NCI-H146 treated with DMSO at 0.1 percent for 48 hours (cell line): ENCODE results near the gene LRRC14B.

ENCODE experiments used
- DNase-seq: peaks from one replicate; lab custom pipeline; 2025; ENCODE audit not compliant: unreplicated experiment; lab: John Stamatoyannopoulos, UW

LRRC14B gene

GRCh38 chr5:191036-191948 is at the start of gene LRRC14B:
LRRC14B (plus strand) TSS chr5:191495; CDS start chr5:191539, 44 bp downstream.
- peak; percentile 54 for DNase-seq

GRCh38 chr5:141761-142160 is 49.5 kb upstream of the LRRC14B start:
- no peak for DNase-seq

- DNase-seq: no peak
Observed at GRCh38 chr5:142246-142810, 49.0 kb upstream of the LRRC14B start.

GRCh38 chr5:143041-143440 is 48.3 kb upstream of the LRRC14B start:
- no peak for DNase-seq

GRCh38 chr5:144941-145340 is 46.4 kb upstream of the LRRC14B start:
- DNase-seq: no peak

GRCh38 chr5:145585-146323 is 45.5 kb upstream of the LRRC14B start:
- DNase-seq: no peak

- DNase-seq: no peak
Observed at GRCh38 chr5:147751-148150, 43.5 kb upstream of the LRRC14B start.

GRCh38 chr5:149745-150485 is 41.4 kb upstream of the LRRC14B start:
- DNase-seq: no peak

GRCh38 chr5:150746-151145 is 40.5 kb upstream of the LRRC14B start:
- no peak for DNase-seq

GRCh38 chr5:152077-152476 is 39.2 kb upstream of the LRRC14B start:
- DNase-seq: no peak

GRCh38 chr5:153256-153655 is 38.0 kb upstream of the LRRC14B start:
- DNase-seq: no peak

- DNase-seq: no peak
Observed at GRCh38 chr5:154236-154635, 37.1 kb upstream of the LRRC14B start.

- no peak for DNase-seq
Observed at GRCh38 chr5:154826-155225, 36.5 kb upstream of the LRRC14B start.

GRCh38 chr5:155651-156410 is 35.5 kb upstream of the LRRC14B start:
- DNase-seq: no peak

GRCh38 chr5:156411-157072 is 34.8 kb upstream of the LRRC14B start:
- no peak for DNase-seq

- no peak for DNase-seq
Observed at GRCh38 chr5:157126-157715, 34.1 kb upstream of the LRRC14B start.

- no peak for DNase-seq
Observed at GRCh38 chr5:157801-158200, 33.5 kb upstream of the LRRC14B start.

GRCh38 chr5:158807-159447 is 32.4 kb upstream of the LRRC14B start:
- DNase-seq: no peak
